Activated CD8-positive, alpha-beta memory T cell treated with anti-CD3 and anti-CD28 coated beads for 48 hours (primary cell): ENCODE results near the gene KIAA1217.

Experiments
- DNase-seq, 3 experiments: peaks; one replicate each; pipeline ENCODE4 v3.0.0-alpha.2; 2020; ENCODE audit warnings: low read depth in 2 of 3, low spot score in 2 of 3

Gene KIAA1217

DNA sequence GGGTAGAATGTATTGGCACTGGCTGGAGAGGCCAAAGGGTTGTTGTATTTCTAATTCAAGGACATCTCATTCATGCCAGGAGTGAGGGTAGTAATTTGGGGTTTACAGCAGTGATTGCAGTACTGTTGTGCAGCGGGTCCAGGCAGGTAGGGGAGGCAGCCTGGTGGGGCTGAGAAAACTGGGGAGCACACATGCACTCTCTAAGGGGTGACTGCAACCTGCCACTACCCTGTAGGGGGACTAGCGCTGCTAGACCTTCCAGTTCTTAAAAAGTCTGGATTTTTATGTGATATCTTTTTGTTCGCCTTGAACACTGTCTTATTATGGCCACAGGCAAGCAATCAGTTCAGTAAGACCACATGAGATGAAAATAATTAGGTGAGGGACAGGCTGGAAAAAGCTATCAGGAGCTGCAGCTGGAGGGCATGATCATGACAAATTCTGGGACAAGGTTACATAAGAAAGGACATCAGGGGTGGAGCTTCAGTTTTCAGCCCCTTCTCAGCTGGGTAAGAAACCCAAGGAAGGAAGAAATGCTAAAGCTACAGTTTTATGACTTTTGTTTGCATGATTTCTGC is 365.7 kb downstream of the KIAA1217 start:
- no peak for DNase-seq

DNA sequence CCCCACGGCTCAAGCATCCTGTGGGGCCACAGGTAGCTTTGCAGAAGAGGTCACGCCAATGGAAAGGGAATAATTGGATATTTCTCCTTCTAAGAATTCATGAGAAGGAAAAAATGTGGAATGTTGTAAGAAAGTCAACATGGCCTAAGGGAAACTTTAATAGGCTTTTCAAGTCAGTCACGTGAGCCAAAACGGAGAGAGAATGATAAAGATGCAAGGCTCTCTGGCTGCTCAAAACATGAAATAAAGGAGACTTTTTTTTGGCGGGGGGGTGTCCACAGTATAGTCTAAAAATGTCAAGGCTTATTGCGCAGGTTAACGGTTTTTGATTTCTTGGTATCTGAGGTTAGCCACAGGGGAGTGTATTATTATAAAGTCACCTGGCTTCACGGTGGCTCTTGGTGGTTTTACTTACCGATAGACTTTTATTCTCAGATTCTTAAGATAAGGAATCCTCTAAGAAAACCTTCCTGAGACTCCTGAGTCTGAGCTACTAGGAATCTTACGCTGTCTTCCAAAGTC is 366.6 kb downstream of the KIAA1217 start:
- no peak for DNase-seq

DNA sequence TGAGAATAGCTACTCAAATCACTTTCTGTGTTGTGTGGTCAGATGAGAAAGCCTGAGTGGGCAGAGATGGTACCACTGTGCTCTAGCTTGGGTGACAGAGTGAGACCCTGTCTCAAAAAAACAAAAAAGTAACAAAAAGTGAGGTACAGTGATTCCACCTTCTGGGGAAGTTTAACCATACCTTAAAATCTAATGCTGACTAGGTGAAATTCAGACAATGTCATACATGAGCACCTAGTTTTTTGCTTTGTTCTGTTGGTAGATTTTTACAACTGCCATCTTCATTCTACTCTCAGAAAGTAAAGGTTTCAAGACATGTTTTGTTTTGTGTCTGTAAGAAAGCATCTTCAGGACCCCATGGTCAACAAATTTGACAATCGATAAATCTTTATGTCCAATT is 370.5 kb downstream of the KIAA1217 start:
- no peak for DNase-seq

DNA sequence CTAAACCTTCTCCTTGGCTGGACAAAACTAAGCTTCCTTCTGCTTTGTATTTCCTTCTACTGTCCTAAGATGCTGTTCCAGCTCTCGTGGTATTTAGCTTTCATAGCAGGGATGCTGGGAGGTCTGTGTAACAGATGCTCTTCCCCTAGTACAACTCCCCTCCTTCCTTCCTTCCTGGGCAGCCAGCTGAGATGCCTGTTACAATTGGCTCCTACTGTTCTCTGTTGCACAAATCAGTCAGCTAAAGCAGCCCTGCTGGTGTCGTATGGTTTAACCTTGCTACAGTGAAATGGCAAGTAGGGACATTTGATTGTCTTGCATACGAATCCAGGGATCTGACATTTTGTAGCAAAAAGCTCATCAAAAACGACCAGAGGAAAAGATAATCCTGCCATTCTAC is 371.0 kb downstream of the KIAA1217 start:
- DNase-seq: no peak

DNA sequence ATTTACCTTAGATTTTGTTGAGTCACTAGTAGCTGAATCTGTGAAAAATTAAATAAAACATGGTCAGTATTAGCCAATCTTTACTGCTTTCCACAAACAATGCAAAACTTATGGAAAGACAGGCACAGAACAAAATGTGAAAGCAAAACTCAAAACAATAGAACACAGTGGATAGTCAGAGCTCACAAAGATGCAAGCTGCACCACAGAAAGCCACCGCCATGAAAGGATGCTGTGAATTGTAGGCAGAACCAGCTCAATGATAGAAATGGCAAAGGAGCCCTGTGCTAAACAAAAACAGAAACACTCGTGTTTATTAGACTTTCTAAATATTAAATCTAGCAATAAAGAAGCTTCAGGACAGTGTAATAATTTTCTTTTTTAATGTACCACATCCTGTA is 380.3 kb downstream of the KIAA1217 start:
- no peak for DNase-seq

DNA sequence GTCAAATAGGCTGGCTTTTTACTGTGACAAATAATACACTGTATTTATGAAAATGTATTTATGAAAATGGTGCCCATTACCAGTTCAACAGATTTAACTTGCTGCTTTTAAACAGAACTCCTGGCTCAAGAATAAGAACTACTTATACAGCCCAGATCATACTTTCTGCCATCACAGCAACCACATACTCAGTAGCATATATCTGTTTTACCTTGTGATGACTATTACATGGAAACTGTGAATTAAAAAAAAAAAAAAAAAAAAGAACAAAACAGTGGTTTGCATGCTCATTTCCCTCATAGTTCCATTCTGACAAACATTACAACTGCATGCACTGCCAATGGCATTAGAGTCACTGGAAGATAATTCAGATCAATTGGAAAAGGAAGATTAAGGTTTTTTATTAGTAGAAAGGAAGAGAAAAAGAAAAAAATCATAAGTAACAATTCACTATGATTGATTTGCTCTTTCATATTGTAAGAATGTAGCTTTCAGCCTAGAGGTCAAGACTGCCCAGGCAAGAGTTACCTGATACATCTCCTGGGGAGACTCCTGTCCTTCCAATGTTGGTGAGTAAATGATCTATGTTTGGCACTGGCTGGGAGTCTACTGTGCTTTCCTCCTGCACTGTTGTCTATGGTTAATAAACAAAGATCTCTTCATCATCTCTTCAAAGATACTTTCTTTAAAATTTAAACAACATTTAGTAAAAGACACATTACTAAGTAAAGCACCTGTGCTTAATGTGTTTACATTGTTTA is 381.9 kb downstream of the KIAA1217 start:
- no peak for DNase-seq

DNA sequence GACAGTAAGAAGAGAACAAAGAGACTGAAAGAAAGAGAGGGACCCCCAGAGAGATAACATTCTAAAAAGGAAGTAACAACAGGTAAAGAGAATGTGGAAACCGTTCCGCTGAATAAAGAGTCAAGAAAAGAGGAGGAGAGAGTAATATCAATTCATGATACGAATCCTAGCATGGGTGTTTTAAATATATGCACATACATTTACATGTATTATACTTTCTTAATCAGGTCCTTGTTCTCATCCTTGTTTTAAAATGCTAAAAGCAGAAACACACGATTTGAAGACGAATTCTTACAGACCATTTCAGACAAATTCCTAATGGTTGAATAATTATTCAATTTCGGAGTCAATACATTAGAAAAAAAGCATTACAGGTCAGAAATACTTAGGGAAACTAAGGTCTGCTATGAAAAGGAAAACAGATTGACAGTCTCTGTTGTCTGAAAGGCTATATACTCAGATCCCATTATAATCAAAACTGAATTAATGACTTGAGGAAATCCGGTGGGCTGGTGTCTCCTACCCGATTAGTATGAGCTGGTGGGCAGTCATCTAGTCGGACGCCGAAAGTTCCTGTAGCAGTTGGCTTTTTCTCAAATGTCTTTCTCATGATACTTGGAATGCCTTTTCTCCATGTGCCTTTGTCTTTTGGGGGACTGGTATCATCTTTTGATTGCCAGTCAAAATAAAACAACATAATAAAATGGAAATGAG is 387.4 kb downstream of the KIAA1217 start:
- DNase-seq: no peak

DNA sequence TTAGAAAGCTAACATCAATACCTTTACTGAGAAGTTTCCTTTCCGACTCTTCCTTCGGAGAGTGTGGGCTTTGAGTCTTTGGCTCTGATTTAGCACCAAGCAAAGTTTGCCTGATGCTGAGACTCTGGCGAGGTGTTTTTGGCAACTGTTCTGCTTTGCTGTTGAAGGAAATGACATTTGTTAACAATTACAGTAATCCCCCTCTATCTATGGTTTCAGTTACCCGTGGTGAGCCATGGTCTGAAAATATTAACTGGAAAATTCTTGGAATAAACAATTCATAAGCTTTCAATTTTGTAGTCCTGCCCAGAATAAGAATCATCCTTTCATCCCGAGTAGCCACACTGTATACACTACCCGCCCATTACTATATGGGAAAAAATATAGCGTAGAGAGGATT is 388.5 kb downstream of the KIAA1217 start:
- DNase-seq: no peak
